GM12891 (cell line): ENCODE results near the gene CAMP.

ENCODE experiments used
- PAX5 ChIP-seq: IDR thresholded peaks from 2 replicates; pipeline ENCODE4 v1.6.1; 2011; ENCODE audit warnings: low read length, moderate library complexity, mild to moderate bottlenecking; ENCODE audit not compliant: insufficient read depth, severe bottlenecking
- POLR2A ChIP-seq: IDR thresholded peaks from 2 replicates; pipeline ENCODE4 v1.6.1; 2011; ENCODE audit warnings: low read depth, low read length, control low read depth
- POLR2AphosphoS5 ChIP-seq: IDR thresholded peaks from 2 replicates; pipeline ENCODE4 v1.6.1; 2011; ENCODE audit warnings: low read depth, low read length, control low read depth
- POU2F2 ChIP-seq: IDR thresholded peaks from 2 replicates; pipeline ENCODE4 v1.6.1; 2011; ENCODE audit warnings: low read depth, mild to moderate bottlenecking, control low read depth, low read length, moderate library complexity
- SPI1 ChIP-seq: IDR thresholded peaks from 2 replicates; pipeline ENCODE4 v1.6.1; 2011; ENCODE audit warnings: low read depth, low read length, control low read depth
- TAF1 ChIP-seq: IDR thresholded peaks from 2 replicates; pipeline ENCODE4 v1.6.1; 2011; ENCODE audit warnings: low read depth, low read length, control low read depth

DNA sequence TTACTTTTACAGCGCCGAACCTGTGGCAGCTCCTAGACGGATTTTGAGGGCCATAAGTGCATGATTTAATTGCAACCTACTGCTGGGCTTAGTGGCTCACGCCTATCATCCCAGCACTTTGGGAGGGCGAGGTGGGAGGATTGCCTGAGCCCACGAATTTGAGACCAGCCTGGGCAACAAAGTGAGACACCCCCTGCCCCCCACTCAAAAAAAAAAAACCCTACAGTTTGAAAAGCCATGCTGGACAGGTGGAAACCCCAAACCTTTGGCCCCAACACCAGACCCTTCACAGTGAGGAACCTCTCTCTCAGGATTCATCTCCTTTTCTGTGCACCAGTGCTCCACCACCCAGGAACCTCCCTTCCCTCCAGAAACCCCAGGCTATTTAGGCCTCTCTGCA is 34.0 kb upstream of the CAMP start:
- no peak for TF ChIP-seq POLR2A
- TF ChIP-seq POLR2AphosphoS5, result no peak
- no peak for TF ChIP-seq TAF1
- TF ChIP-seq SPI1, result no peak
- no peak for TF ChIP-seq POU2F2
- TF ChIP-seq PAX5, result no peak
